CD4-positive, alpha-beta T cell treated with Interleukin-2 at 100 ng/mL for 4 hours (primary cell): ENCODE measurements around the gene CPNE5.
"Not testable (repeated sequence)": the region's sequence is repeated elsewhere in the genome, so short reads cannot be mapped to it uniquely, and the experiment has no call there.

Source experiments
- DNase-seq: peaks from one replicate; pipeline ENCODE4 v3.0.0-alpha.2; 2020; ENCODE audit warnings: low spot score

The CPNE5 gene

GRCh38 chr6:36815962-36816735 lies 23.1 kb downstream of the CPNE5 start:
- no peak for DNase-seq

- DNase-seq, result no peak
Measured at GRCh38 chr6:36814249-36814648, 25.0 kb downstream of the CPNE5 start.

- no peak for DNase-seq
Measured at GRCh38 chr6:36813526-36813925, 25.7 kb downstream of the CPNE5 start.

- not testable (repeated sequence) for DNase-seq
Measured at GRCh38 chr6:36813047-36813446, 26.2 kb downstream of the CPNE5 start.

- no peak for DNase-seq
Measured at GRCh38 chr6:36809941-36810803, 29.1 kb downstream of the CPNE5 start.

- DNase-seq, result no peak
Measured at GRCh38 chr6:36809156-36809555, 30.1 kb downstream of the CPNE5 start.

- no peak for DNase-seq
Measured at GRCh38 chr6:36808634-36809033, 30.6 kb downstream of the CPNE5 start.

- DNase-seq, result no peak
Measured at GRCh38 chr6:36807750-36808149, 31.5 kb downstream of the CPNE5 start.

GRCh38 chr6:36807143-36807542 lies 32.1 kb downstream of the CPNE5 start:
- no peak for DNase-seq

GRCh38 chr6:36805917-36806316 lies 33.3 kb downstream of the CPNE5 start:
- DNase-seq, result no peak

GRCh38 chr6:36805096-36805797 lies 34.0 kb downstream of the CPNE5 start:
- no peak for DNase-seq

- no peak for DNase-seq
Measured at GRCh38 chr6:36804563-36804962, 34.7 kb downstream of the CPNE5 start.

GRCh38 chr6:36803908-36804307 lies 35.3 kb downstream of the CPNE5 start:
- DNase-seq, result no peak

GRCh38 chr6:36803482-36803881 lies 35.8 kb downstream of the CPNE5 start:
- DNase-seq, result no peak

- no peak for DNase-seq
Measured at GRCh38 chr6:36800223-36801076, 38.8 kb downstream of the CPNE5 start.

- no peak for DNase-seq
Measured at GRCh38 chr6:36798852-36799251, 40.4 kb downstream of the CPNE5 start.

GRCh38 chr6:36797653-36798052 lies 41.6 kb downstream of the CPNE5 start:
- DNase-seq, result no peak

GRCh38 chr6:36797055-36797454 lies 42.2 kb downstream of the CPNE5 start:
- no peak for DNase-seq

- DNase-seq, result no peak
Measured at GRCh38 chr6:36794713-36795065, 44.6 kb downstream of the CPNE5 start.

- DNase-seq, result no peak
Measured at GRCh38 chr6:36793913-36794712, 45.1 kb downstream of the CPNE5 start.
